A549 (cell line): Measurements from ENCODE around the gene C15orf62. TPM values are rescaled to one million over a fixed set of nuclear protein-coding genes. Genes with fewer than 3 reads are reported as not detected.

Experiments
- ATAC-seq, 2 experiments: fragments of 200-7000 bp in 1 of 2; fragments of >200 bp in 1 of 2; cut with Nextera tagmentation in 1 of 2; cut with Tn5 transposase in 1 of 2; 3 replicates each; pipeline versions ENCODE4 v1.8.0 to v1.9.1; 2018 to 2020; ENCODE audit warnings: mild to moderate bottlenecking in 1 of 2, moderate library complexity in 1 of 2
- CTCF ChIA-PET: fragments of 300-600 bp; sonication (Branson Sonifier 250); formaldehyde crosslinking; extraction: SDS; loops from one replicate; lab custom pipeline; 2021; ENCODE audit warnings: antibody characterized with exemption, inconsistent platforms; lab: Yijun Ruan, JAX
- POLR2A ChIA-PET: fragments of 350-600 bp; formaldehyde crosslinking; extraction: SDS; loops from one replicate; lab custom pipeline; 2021; ENCODE audit warnings: antibody characterized with exemption, inconsistent platforms; lab: Yijun Ruan, JAX
- DNase-seq, 2 experiments: peaks; one replicate each; pipeline versions ENCODE4 v3.0.0 to v3.0.0-alpha.2; 2011 to 2016; ENCODE audit warnings: low read depth in 1 of 2, low spot score in 1 of 2
- FAIRE-seq: peaks from 2 replicates; lab custom pipeline; 2011; peaks lifted over from hg19 to GRCh38; lab: Jason Lieb, UNC
- H3K27ac ChIP-seq, 2 experiments: fragments of >200 bp; sonication (Bioruptor Twin); formaldehyde crosslinking; 3 replicates each; pipeline ENCODE4 v1.5.1; 2016 to 2017
- H3K4me1 ChIP-seq: fragments of >200 bp; sonication (Bioruptor Twin); formaldehyde crosslinking; 3 replicates; pipeline ENCODE4 v1.6.1; 2016
- H3K4me2 ChIP-seq: fragments of >200 bp; sonication (Bioruptor Twin); formaldehyde crosslinking; 3 replicates; pipeline ENCODE4 v1.6.1; 2016
- H3K4me3 ChIP-seq: fragments of >200 bp; sonication (Bioruptor Twin); formaldehyde crosslinking; 3 replicates; pipeline ENCODE4 v1.5.1; 2016
- H3K9me3 ChIP-seq: fragments of >200 bp; sonication (Bioruptor Twin); formaldehyde crosslinking; 3 replicates; pipeline ENCODE4 v1.6.1; 2016
- BHLHE40 ChIP-seq: IDR thresholded peaks from 2 replicates; pipeline ENCODE4 v1.6.1; 2012; ENCODE audit warnings: low read depth, low read length, inconsistent platforms
- CBX8 ChIP-seq: fragments of 200-600 bp; sonication (generic); IDR thresholded peaks from 2 replicates; pipeline ENCODE4 v1.6.1; 2016
- CHD2 ChIP-seq: fragments of 150-350 bp; IDR thresholded peaks from 2 replicates; pipeline ENCODE4 v1.6.1; 2014; ENCODE audit warnings: low read length; ENCODE audit not compliant: partially characterized antibody
- EHF ChIP-seq: fragments of 250-450 bp; sonication (Bioruptor Pico); IDR thresholded peaks from 2 replicates; pipeline ENCODE4 v1.5.0; 2020; ENCODE audit warnings: mild to moderate bottlenecking
- ELK1 ChIP-seq: fragments of 150-350 bp; IDR thresholded peaks from 2 replicates; pipeline ENCODE4 v1.6.1; 2014; ENCODE audit warnings: low read depth, mild to moderate bottlenecking, low read length
- EP300 ChIP-seq, 2 experiments: fragments of >200 bp; sonication (Bioruptor Twin); formaldehyde crosslinking; IDR thresholded peaks; 2 replicates in 1 of 2; 3 replicates in 1 of 2; pipeline ENCODE4 v1.6.1; 2016 to 2017
- ESRRA ChIP-seq: fragments of 150-350 bp; IDR thresholded peaks from 2 replicates; pipeline ENCODE4 v1.6.1; 2014; ENCODE audit warnings: mild to moderate bottlenecking, low read length, borderline replicate concordance
- FOSB ChIP-seq: fragments of 250-450 bp; sonication (Bioruptor Pico); IDR thresholded peaks from 2 replicates; pipeline ENCODE4 v1.5.0; 2020; ENCODE audit warnings: mild to moderate bottlenecking, moderate library complexity
- GATA3 ChIP-seq: IDR thresholded peaks from 2 replicates; pipeline ENCODE4 v1.6.1; 2012; ENCODE audit warnings: borderline replicate concordance
- HES2 ChIP-seq: fragments of >200 bp; sonication (Bioruptor Twin); formaldehyde crosslinking; IDR thresholded peaks from 2 replicates; pipeline ENCODE4 v1.6.1; 2016
- HOXA7 ChIP-seq: fragments of 250-450 bp; sonication (Bioruptor Pico); IDR thresholded peaks from 2 replicates; pipeline ENCODE4 v1.5.0; 2020; ENCODE audit warnings: mild to moderate bottlenecking, moderate library complexity
- HOXB13 ChIP-seq: fragments of 250-450 bp; sonication (Bioruptor Pico); IDR thresholded peaks from 2 replicates; pipeline ENCODE4 v1.5.0; 2020; ENCODE audit warnings: low read depth, mild to moderate bottlenecking, moderate library complexity
- JUN ChIP-seq, 2 experiments: fragments of >200 bp; sonication (Bioruptor Twin); formaldehyde crosslinking; IDR thresholded peaks; 2 replicates in 1 of 2; 3 replicates in 1 of 2; pipeline ENCODE4 v1.6.1; 2016 to 2017
- MAFK ChIP-seq: fragments of 450-650 bp; IDR thresholded peaks from 2 replicates; pipeline ENCODE4 v1.6.1; 2014; ENCODE audit not compliant: partially characterized antibody
- PHF8 ChIP-seq: fragments of 200-600 bp; sonication (generic); IDR thresholded peaks from 2 replicates; pipeline ENCODE4 v1.6.1; 2016; ENCODE audit warnings: low read depth, mild to moderate bottlenecking, antibody characterized with exemption, moderate library complexity, borderline replicate concordance
- POLR2AphosphoS2 ChIP-seq: conservative IDR thresholded peaks from 2 replicates; pipeline ENCODE4 v1.6.1; 2012; ENCODE audit warnings: low read length, improper control_type of control experiment, inconsistent platforms
- RAD21 ChIP-seq, 2 experiments: fragments of >200 bp in 1 of 2; sonication (Bioruptor Twin) in 1 of 2; formaldehyde crosslinking in 1 of 2; IDR thresholded peaks in 1 of 2; conservative IDR thresholded peaks in 1 of 2; 2 replicates in 1 of 2; 3 replicates in 1 of 2; pipeline ENCODE4 v1.6.1; 2012 to 2018; ENCODE audit warnings: inconsistent platforms in 1 of 2
- RARB ChIP-seq: fragments of 250-450 bp; sonication (Bioruptor Pico); IDR thresholded peaks from 2 replicates; pipeline ENCODE4 v1.8.0; 2021; ENCODE audit warnings: mild to moderate bottlenecking, moderate library complexity
- RFX5 ChIP-seq: fragments of 450-650 bp; IDR thresholded peaks from 2 replicates; pipeline ENCODE4 v1.7.1; 2014; ENCODE audit warnings: antibody characterized with exemption, mild to moderate bottlenecking, moderate library complexity
- RNF2 ChIP-seq: fragments of 200-600 bp; sonication (generic); IDR thresholded peaks from 2 replicates; pipeline ENCODE4 v1.6.1; 2016; ENCODE audit warnings: low read depth, mild to moderate bottlenecking, antibody characterized with exemption, moderate library complexity, borderline replicate concordance
- SREBF2 ChIP-seq: fragments of 450-650 bp; IDR thresholded peaks from 2 replicates; pipeline ENCODE4 v1.6.1; 2014; ENCODE audit warnings: mild to moderate bottlenecking, moderate library complexity
- TP53 ChIP-seq: fragments of 250-450 bp; sonication (Bioruptor Pico); IDR thresholded peaks from 2 replicates; pipeline ENCODE4 v1.5.0; 2021; ENCODE audit warnings: mild to moderate bottlenecking, moderate library complexity
- ZC3H11A ChIP-seq: fragments of 450-650 bp; IDR thresholded peaks from 2 replicates; pipeline ENCODE4 v1.6.1; 2014; ENCODE audit warnings: antibody characterized with exemption, mild to moderate bottlenecking
- ZFP36 ChIP-seq: fragments of 450-650 bp; IDR thresholded peaks from 2 replicates; pipeline ENCODE4 v1.6.1; 2014; ENCODE audit warnings: borderline replicate concordance; ENCODE audit not compliant: partially characterized antibody
- ZNF302 ChIP-seq: fragments of 250-450 bp; sonication (Bioruptor Pico); IDR thresholded peaks from 2 replicates; pipeline ENCODE4 v1.9.0; 2021; ENCODE audit warnings: inconsistent platforms, mild to moderate bottlenecking, moderate library complexity
- WGBS: methylation state at CpG from one replicate; pipeline ENCODE4 v1.1.6; 2017; ENCODE audit errors: missing lambda C conversion rate; 5-methylcytosine and 5-hydroxymethylcytosine counted together
- polyA plus RNA-seq, 4 experiments: library from polyadenylated mRNA; depleted of rRNA in 3 of 4; stranded (reverse); fragments of >200 nt; fragmentation: RNase III in 1 of 4; extraction: RNeasy Plus Mini Kit Qiagen cat#74134 plus additional on column Dnase treatment in 1 of 4; gene quantifications; 2 replicates in 3 of 4; 3 replicates in 1 of 4; pipeline ENCODE4 v1.2.3, GENCODE V29; 2011 to 2017
- TF ChIP-seq, protein P1 (sequence below): fragments of 250-450 bp; sonication (Bioruptor Pico); IDR thresholded peaks from 2 replicates; pipeline ENCODE4 v1.5.0; 2020; ENCODE audit warnings: low read depth, mild to moderate bottlenecking, moderate library complexity
- TF ChIP-seq, protein P2 (sequence below): fragments of >200 bp; sonication (Bioruptor Twin); formaldehyde crosslinking; IDR thresholded peaks from 3 replicates; pipeline ENCODE4 v1.5.1; 2016
- TF ChIP-seq, protein P3 (sequence below): fragments of 450-650 bp; IDR thresholded peaks from 2 replicates; pipeline ENCODE4 v1.6.1; 2014; ENCODE audit warnings: antibody characterized with exemption

The C15orf62 gene
- polyA plus RNA-seq, 2 of the 4 experiments (the other 2 are of a cell fraction), result 0.10 to 0.13 TPM

DNA sequence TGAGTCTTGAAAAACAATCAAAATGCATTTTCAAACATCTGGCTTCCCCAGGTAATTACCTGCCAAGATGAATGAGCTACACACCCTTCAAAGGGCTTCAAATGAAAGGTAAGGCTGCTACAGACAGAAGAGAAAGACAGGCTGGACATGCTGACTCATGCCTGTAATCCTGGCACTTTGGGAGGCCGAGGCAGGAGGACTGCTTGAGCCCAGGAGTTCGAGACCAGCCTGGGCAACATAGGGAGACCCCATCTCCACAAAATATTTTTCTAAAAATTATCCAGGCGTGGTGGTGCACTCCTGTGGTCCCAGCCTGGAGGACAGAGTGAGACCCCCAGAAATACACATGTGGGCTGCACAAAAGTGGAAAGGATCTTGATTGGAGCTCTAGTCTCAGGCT lies 22.6 kb downstream of the C15orf62 start (continued):
- TF ChIP-seq TP53, result no peak
- no peak for TF ChIP-seq HOXB13 (CRISPR knock-in tag)
- TF ChIP-seq, protein P1, sequence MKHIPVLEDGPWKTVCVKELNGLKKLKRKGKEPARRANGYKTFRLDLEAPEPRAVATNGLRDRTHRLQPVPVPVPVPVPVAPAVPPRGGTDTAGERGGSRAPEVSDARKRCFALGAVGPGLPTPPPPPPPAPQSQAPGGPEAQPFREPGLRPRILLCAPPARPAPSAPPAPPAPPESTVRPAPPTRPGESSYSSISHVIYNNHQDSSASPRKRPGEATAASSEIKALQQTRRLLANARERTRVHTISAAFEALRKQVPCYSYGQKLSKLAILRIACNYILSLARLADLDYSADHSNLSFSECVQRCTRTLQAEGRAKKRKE (CRISPR knock-in tag), result no peak
- TF ChIP-seq BHLHE40, result no peak
- TF ChIP-seq MAFK, result no peak

DNA sequence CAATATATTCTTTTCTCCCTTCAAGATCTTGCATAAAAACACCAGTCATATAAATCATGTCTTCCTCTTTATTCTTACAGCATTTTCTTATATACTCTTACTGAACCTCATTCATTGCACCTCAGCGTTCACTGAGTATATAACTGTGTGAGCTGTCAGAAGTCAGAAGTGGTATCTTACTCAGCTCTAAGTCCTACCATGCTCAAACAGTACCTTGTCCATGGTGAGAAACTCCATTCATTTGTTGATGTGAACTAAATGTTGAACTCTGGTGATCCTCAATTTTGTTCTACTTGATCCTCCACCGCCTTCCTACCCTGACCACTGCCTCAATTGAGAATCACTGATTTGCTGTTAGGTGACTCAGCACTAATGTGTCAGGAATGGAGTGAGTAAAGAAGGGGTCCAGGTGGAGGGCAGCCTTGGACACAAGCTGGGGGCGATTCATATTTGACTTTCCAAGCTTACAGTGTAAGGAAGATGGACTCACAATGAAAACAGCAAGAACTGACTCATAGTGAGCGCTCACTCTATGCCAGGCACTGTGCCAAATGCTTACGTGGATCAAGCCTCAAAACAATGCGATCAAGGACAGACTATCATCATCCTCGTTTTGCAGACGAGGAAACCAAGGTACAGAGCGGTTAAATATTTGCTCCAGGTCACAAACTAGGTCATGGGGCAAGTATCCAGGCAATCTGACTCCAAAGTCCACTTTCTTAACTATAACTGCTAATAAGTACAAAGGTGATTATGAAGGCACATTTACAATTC lies 23.6 kb downstream of the C15orf62 start:
- Histone ChIP-seq H3K9me3 (no peaks in the 10 kb centered on the region), H3K4me2 (peak overlapping the region; percentile 73), H3K27ac (peak overlapping the region; percentile 70 to 85), H3K4me3 (no peak overlapping the region), H3K4me1 (peaks cover 53% of the 10 kb centered on the region)
- ATAC-seq, result peak; percentile 88 to 91
- 10% methylated on average over 9 of the region's 9 CpGs for WGBS
- DNase-seq, result peak; percentile 26 to 91
- ChIA-PET CTCF (interaction anchor here (1.3 to 1.7 kb wide), 3 partner anchors 11 to 64 kb away, joined by 3 to 4 read pairs (median 4); no protein-coding TSS in a partner anchor), POLR2A (no interaction called here)
- FAIRE-seq, result no peak
- no peak for TF ChIP-seq SREBF2
- TF ChIP-seq HES2, result no peak
- no peak for TF ChIP-seq ZFP36
- no peak for TF ChIP-seq HOXA7
- no peak for TF ChIP-seq CHD2
- TF ChIP-seq BHLHE40, result no peak
- TF ChIP-seq, protein P2, sequence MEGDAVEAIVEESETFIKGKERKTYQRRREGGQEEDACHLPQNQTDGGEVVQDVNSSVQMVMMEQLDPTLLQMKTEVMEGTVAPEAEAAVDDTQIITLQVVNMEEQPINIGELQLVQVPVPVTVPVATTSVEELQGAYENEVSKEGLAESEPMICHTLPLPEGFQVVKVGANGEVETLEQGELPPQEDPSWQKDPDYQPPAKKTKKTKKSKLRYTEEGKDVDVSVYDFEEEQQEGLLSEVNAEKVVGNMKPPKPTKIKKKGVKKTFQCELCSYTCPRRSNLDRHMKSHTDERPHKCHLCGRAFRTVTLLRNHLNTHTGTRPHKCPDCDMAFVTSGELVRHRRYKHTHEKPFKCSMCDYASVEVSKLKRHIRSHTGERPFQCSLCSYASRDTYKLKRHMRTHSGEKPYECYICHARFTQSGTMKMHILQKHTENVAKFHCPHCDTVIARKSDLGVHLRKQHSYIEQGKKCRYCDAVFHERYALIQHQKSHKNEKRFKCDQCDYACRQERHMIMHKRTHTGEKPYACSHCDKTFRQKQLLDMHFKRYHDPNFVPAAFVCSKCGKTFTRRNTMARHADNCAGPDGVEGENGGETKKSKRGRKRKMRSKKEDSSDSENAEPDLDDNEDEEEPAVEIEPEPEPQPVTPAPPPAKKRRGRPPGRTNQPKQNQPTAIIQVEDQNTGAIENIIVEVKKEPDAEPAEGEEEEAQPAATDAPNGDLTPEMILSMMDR, result no peak
- no peak for TF ChIP-seq CBX8
- TF ChIP-seq, protein P1 (CRISPR knock-in tag), result no peak
- TF ChIP-seq EHF (CRISPR knock-in tag), result no peak
- no peak for TF ChIP-seq POLR2AphosphoS2
- TF ChIP-seq MAFK, result peak; percentile 97
- TF ChIP-seq GATA3, result peak; percentile 67; the same call in 1 of the 2 replicates
- peak in 1 of 2 experiments; percentile 31; a peak in 1 of 5 replicates for TF ChIP-seq EP300 (IDR thresholded peaks at IDR 0.05)
- no peak for TF ChIP-seq ZNF302 (CRISPR knock-in tag)
- no peak for TF ChIP-seq PHF8
- TF ChIP-seq RNF2, result no peak
- TF ChIP-seq RFX5, result no peak
- TF ChIP-seq TP53, result no peak
- no peak for TF ChIP-seq JUN (IDR thresholded peaks at IDR 0.05)
- TF ChIP-seq RAD21 (conservative IDR thresholded peaks at IDR 0.05 in 1 of 2, IDR thresholded peaks at IDR 0.05 in 1 of 2), result no peak
- TF ChIP-seq FOSB (CRISPR knock-in tag), result no peak
- no peak for TF ChIP-seq ELK1
- 0 out of 2 replicates have a peak, but pooled peaks have one; percentile 14 for TF ChIP-seq ESRRA
- TF ChIP-seq, protein P3, sequence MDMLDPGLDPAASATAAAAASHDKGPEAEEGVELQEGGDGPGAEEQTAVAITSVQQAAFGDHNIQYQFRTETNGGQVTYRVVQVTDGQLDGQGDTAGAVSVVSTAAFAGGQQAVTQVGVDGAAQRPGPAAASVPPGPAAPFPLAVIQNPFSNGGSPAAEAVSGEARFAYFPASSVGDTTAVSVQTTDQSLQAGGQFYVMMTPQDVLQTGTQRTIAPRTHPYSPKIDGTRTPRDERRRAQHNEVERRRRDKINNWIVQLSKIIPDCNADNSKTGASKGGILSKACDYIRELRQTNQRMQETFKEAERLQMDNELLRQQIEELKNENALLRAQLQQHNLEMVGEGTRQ, result no peak
- TF ChIP-seq ZC3H11A, result no peak
- no peak for TF ChIP-seq RARB (CRISPR knock-in tag)
